SK-N-SH (cell line): ENCODE results near the gene BTG2. TPM values are rescaled to one million over a fixed set of nuclear protein-coding genes. Genes with fewer than 3 reads are reported as not detected.

Source experiments
- CTCF ChIA-PET: fragments of 300-600, 350-600 bp; formaldehyde crosslinking; extraction: SDS; loops from one replicate; lab custom pipeline; 2021; lab: Yijun Ruan, JAX
- POLR2A ChIA-PET: fragments of 350-600 bp; sonication (Branson Sonifier 250); formaldehyde crosslinking; extraction: SDS; loops from one replicate; lab custom pipeline; 2020; ENCODE audit warnings: antibody characterized with exemption, inconsistent platforms; lab: Yijun Ruan, JAX
- DNase-seq: peaks from one replicate; pipeline ENCODE4 v3.0.0; 2012
- H2AFZ ChIP-seq: fragments of 200-600 bp; sonication (generic); 2 replicates; pipeline ENCODE4 v1.8.1; 2016; ENCODE audit warnings: antibody characterized with exemption, mild to moderate bottlenecking, low read depth
- H3F3A ChIP-seq: fragments of 200-600 bp; sonication (generic); replicated peaks from 2 replicates; pipeline ENCODE3; 2016; ENCODE audit warnings: antibody characterized with exemption, mild to moderate bottlenecking; ENCODE audit not compliant: insufficient read depth
- H3K27ac ChIP-seq, 2 experiments: fragments of 200-500 bp in 1 of 2; fragments of 200-600 bp in 1 of 2; sonication (Bioruptor generic) in 1 of 2; sonication (generic), shearing (Covaris generic) in 1 of 2; 2 replicates each; pipeline versions ENCODE4 v1.5.1 to v1.6.1; 2014 to 2016; ENCODE audit warnings: low read depth in 2 of 2, inconsistent platforms in 1 of 2, low read length in 1 of 2, mild to moderate bottlenecking in 1 of 2, mixed read lengths in 1 of 2
- H3K27me3 ChIP-seq: fragments of 200-600 bp; sonication (generic), shearing (Covaris generic); 2 replicates; pipeline ENCODE4 v1.6.1; 2016; ENCODE audit warnings: mixed run types; ENCODE audit not compliant: insufficient read depth
- H3K36me3 ChIP-seq, 2 experiments: fragments of 200-500 bp in 1 of 2; fragments of 200-600 bp in 1 of 2; sonication (Bioruptor generic) in 1 of 2; sonication (generic) in 1 of 2; replicated peaks in 1 of 2; 2 replicates each; pipeline versions ENCODE3 to v1.5.1; 2014 to 2016; ENCODE audit warnings: low read length in 1 of 2, mild to moderate bottlenecking in 1 of 2; ENCODE audit not compliant: insufficient read depth in 2 of 2, control insufficient read depth in 1 of 2
- H3K4me1 ChIP-seq, 2 experiments: fragments of 200-500 bp in 1 of 2; fragments of 200-600 bp in 1 of 2; sonication (Bioruptor generic) in 1 of 2; sonication (generic), shearing (Covaris generic) in 1 of 2; 2 replicates each; pipeline versions ENCODE4 v1.5.1 to v1.6.1; 2014 to 2016; ENCODE audit warnings: low read depth in 1 of 2, low read length in 1 of 2, mixed run types in 1 of 2; ENCODE audit not compliant: insufficient read depth in 2 of 2, control insufficient read depth in 1 of 2
- H3K4me2 ChIP-seq: fragments of 200-600 bp; sonication (generic), shearing (Covaris generic); 2 replicates; pipeline ENCODE4 v1.6.1; 2017; ENCODE audit warnings: mixed run types
- H3K4me3 ChIP-seq, 2 experiments: fragments of 200-500 bp in 1 of 2; fragments of 200-600 bp in 1 of 2; sonication (Bioruptor generic) in 1 of 2; sonication (generic), shearing (Covaris generic) in 1 of 2; 2 replicates each; pipeline versions ENCODE4 v1.5.1 to v1.8.1; 2014 to 2016; ENCODE audit warnings: low read depth in 2 of 2, inconsistent platforms in 1 of 2, low read length in 1 of 2, mild to moderate bottlenecking in 1 of 2, mixed read lengths in 1 of 2, moderate library complexity in 1 of 2
- H3K79me2 ChIP-seq: fragments of 200-600 bp; sonication (generic); 2 replicates; pipeline ENCODE4 v1.8.1; 2017; ENCODE audit warnings: mild to moderate bottlenecking; ENCODE audit not compliant: insufficient read depth
- H3K9ac ChIP-seq: fragments of 200-600 bp; sonication (generic); 2 replicates; pipeline ENCODE4 v1.6.1; 2017; ENCODE audit warnings: mixed run types
- H3K9me2 ChIP-seq: fragments of 200-600 bp; sonication (generic); 2 replicates; pipeline ENCODE4 v1.6.1; 2017; ENCODE audit warnings: mixed run types
- H3K9me3 ChIP-seq: fragments of 200-600 bp; sonication (generic); 2 replicates; pipeline ENCODE4 v1.6.1; 2017; ENCODE audit warnings: mixed run types, mild to moderate bottlenecking, moderate library complexity
- H4K20me1 ChIP-seq: fragments of 200-600 bp; sonication (generic); 2 replicates; pipeline ENCODE4 v1.6.1; 2017; ENCODE audit warnings: mild to moderate bottlenecking, mixed run types; ENCODE audit not compliant: insufficient read depth
- CHD2 ChIP-seq: fragments of 150-350 bp; IDR thresholded peaks from 2 replicates; pipeline ENCODE4 v1.6.1; 2018; ENCODE audit warnings: low read length; ENCODE audit not compliant: partially characterized antibody
- ELF1 ChIP-seq: IDR thresholded peaks from 2 replicates; pipeline ENCODE4 v1.4.0; 2012
- EZH2phosphoT487 ChIP-seq: fragments of 200-600 bp; sonication (generic); IDR thresholded peaks from 2 replicates; pipeline ENCODE4 v1.6.1; 2017; ENCODE audit warnings: low read depth, mixed run types, mild to moderate bottlenecking, antibody characterized with exemption, moderate library complexity, borderline replicate concordance
- FOXJ3 ChIP-seq: sonication (generic); formaldehyde crosslinking; IDR thresholded peaks from 2 replicates; pipeline ENCODE4 v1.5.1; 2020; ENCODE audit warnings: mild to moderate bottlenecking, missing genetic modification reagents
- GABPA ChIP-seq: IDR thresholded peaks from 2 replicates; pipeline ENCODE4 v1.4.0; 2012; ENCODE audit warnings: low read depth, mild to moderate bottlenecking
- MXI1 ChIP-seq: IDR thresholded peaks from 2 replicates; pipeline ENCODE4 v1.6.1; 2012; ENCODE audit warnings: mild to moderate bottlenecking, low read depth, low read length, improper control_type of control experiment
- POLR2AphosphoS5 ChIP-seq: IDR thresholded peaks from 2 replicates; pipeline ENCODE4 v1.6.1; 2012; ENCODE audit warnings: low read depth, low read length
- RAD21 ChIP-seq: IDR thresholded peaks from 2 replicates; pipeline ENCODE4 v1.6.1; 2012; ENCODE audit warnings: mild to moderate bottlenecking, low read length
- RXRA ChIP-seq: IDR thresholded peaks from 2 replicates; pipeline ENCODE4 v1.4.0; 2012; ENCODE audit warnings: low read depth, mild to moderate bottlenecking, borderline replicate concordance
- TAF1 ChIP-seq: IDR thresholded peaks from 2 replicates; pipeline ENCODE4 v1.6.1; 2012; ENCODE audit warnings: low read depth, mild to moderate bottlenecking, low read length, moderate library complexity, borderline replicate concordance
- TCF12 ChIP-seq: IDR thresholded peaks from 2 replicates; pipeline ENCODE4 v1.4.0; 2012
- TEAD4 ChIP-seq: IDR thresholded peaks from 2 replicates; pipeline ENCODE4 v1.4.0; 2012; ENCODE audit warnings: mild to moderate bottlenecking, borderline replicate concordance; ENCODE audit not compliant: insufficient read depth
- YY1 ChIP-seq: IDR thresholded peaks from 2 replicates; pipeline ENCODE4 v1.4.0; 2012; ENCODE audit warnings: low read depth, mild to moderate bottlenecking
- WGBS: methylation state at CpG from one replicate; pipeline ENCODE4 v1.1.6; 2017; ENCODE audit warnings: low lambda C conversion rate; 5-methylcytosine and 5-hydroxymethylcytosine counted together
- polyA plus RNA-seq, 3 experiments: library from polyadenylated mRNA; depleted of rRNA; stranded (reverse); fragments of >200 nt; gene quantifications; 2 replicates each; pipeline ENCODE4 v1.2.3, GENCODE V29; 2012
- TF ChIP-seq, protein P1 (sequence below): IDR thresholded peaks from 2 replicates; pipeline ENCODE4; 2012
- TF ChIP-seq, protein P2 (sequence below): IDR thresholded peaks from 2 replicates; pipeline ENCODE4 v1.4.0; 2012; ENCODE audit warnings: low read depth, borderline replicate concordance
- TF ChIP-seq, protein P3 (sequence below): fragments of 200-600 bp; sonication (generic); IDR thresholded peaks from 2 replicates; pipeline ENCODE4 v1.6.1; 2017; ENCODE audit warnings: antibody characterized with exemption, mild to moderate bottlenecking, moderate library complexity

BTG2 gene
- polyA plus RNA-seq, 1 of the 3 experiments (the other 2 are of a cell fraction) = 26.2 TPM

DNA sequence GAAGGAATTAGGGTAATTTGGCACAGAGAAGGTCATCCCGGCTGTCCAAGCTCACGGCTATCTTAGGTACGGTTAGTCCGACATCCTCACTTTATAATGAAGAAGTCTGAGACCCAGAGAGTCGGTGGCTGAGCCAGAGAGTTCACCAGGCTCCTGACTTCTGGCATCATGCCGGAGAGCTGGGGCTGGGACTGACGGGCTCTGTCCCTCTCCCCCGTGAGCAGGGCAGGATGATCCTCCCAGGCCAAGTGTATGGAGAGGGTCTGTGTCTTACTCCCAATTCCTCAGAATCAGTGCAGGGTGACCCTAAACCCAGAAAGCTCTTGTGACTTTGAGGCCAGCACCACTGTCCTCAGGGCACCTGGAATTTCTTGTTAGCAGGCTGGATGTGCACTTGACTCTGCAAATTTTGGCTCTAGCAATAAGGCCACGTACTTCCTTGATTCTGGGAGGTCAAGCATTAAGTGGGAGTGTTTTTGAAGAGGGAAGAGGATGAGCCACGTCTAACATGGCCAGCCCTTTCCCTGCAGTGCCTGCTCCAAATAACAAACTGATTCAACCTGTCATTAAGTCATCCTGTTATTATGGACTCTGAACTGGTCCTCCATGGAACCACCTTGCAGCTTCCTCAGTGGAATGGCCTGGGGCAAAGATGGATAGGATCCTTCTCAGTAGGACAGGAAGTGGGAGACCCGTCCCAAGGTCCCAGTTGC, 20.8 kb upstream of the BTG2 start:
- 55% methylated on average over 10 of the region's 11 CpGs for WGBS
- ChIA-PET POLR2A (no interaction called here), CTCF (interaction anchor here (1.0 to 31.2 kb wide), 6 partner anchors 13 to 203 kb away, joined by 3 to 817 read pairs (median 10); partner anchors contain the start of gene FMOD)
- H3K27ac ChIP-seq = no peak overlapping the region
- H3K9ac ChIP-seq = no peak overlapping the region
- no peak for DNase-seq
- H3K9me3 ChIP-seq = no peaks in the 10 kb centered on the region
- H3K27me3 ChIP-seq = 0 out of 2 replicates have a peak, but pooled peaks cover 4% of the 10 kb centered on the region
- H3F3A ChIP-seq = no peaks in the 10 kb centered on the region
- no peak overlapping the region for H3K4me3 ChIP-seq
- H3K4me1 ChIP-seq = peaks cover 0 to 23% of the 10 kb centered on the region in 2 experiments; a peak in 1 of 4 replicates
- H2AFZ ChIP-seq = no peak overlapping the region
- H3K4me2 ChIP-seq = no peak overlapping the region
- no peaks in the 10 kb centered on the region for H3K36me3 ChIP-seq
- no peaks in the 10 kb centered on the region for H3K79me2 ChIP-seq
- H3K9me2 ChIP-seq = no peaks in the 10 kb centered on the region
- no peaks in the 10 kb centered on the region for H4K20me1 ChIP-seq
- no peak for TF ChIP-seq MXI1
- TF ChIP-seq, protein P1, sequence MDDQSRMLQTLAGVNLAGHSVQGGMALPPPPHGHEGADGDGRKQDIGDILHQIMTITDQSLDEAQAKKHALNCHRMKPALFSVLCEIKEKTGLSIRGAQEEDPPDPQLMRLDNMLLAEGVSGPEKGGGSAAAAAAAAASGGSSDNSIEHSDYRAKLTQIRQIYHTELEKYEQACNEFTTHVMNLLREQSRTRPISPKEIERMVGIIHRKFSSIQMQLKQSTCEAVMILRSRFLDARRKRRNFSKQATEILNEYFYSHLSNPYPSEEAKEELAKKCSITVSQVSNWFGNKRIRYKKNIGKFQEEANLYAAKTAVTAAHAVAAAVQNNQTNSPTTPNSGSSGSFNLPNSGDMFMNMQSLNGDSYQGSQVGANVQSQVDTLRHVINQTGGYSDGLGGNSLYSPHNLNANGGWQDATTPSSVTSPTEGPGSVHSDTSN = no peak
- no peak for TF ChIP-seq FOXJ3 (CRISPR knock-in tag)
- TF ChIP-seq ELF1 = no peak

DNA sequence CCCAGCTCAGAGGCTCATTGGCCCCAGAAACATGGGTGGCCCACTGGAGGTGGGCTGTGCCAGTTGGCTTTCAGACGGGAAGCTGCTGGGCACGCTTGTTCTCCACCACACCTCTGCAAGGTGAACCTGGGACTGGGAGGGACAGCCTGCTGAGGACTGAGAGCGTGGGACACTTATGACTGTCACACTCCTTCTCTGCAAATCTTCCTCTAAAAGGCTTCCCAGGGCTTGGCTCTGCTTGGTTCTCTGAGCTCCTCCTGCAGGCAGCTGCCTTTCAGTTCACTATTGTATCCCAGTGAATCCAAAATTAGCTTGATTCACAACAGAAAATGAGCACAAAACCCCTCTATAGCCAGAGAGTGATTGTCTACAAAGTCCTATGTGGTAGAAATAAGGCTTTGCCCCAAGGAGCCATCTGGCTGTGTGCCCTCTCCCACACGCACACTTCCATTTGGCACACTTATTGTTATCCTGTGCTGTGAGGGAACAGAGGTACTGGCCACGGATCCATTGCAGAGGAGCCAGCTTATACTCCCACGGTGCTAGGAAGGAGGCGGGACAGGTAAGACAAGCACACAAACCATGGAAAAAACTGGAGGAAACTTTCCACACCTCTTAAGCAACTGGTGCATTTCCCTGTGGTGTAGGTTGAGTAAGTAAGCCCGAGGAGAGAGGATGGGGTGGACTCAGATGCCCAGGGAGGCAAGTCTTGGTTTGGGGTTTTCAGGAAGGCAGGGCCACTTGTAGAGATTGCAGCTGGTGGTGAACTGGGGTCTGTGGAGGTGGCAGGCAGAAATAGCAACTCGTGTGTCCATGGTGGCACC, 18.9 kb upstream of the BTG2 start:
- Histone ChIP-seq H4K20me1 (no peaks in the 10 kb centered on the region), H3K4me3 (no peak overlapping the region), H3K9me2 (no peaks in the 10 kb centered on the region), H3K27me3 (0 out of 2 replicates have a peak, but pooled peaks cover 4% of the 10 kb centered on the region), H3K27ac (no peak overlapping the region), H3K4me2 (no peak overlapping the region), H2AFZ (no peak overlapping the region), H3K9me3 (no peaks in the 10 kb centered on the region), H3K79me2 (no peaks in the 10 kb centered on the region), H3F3A (no peaks in the 10 kb centered on the region)
- POLR2A ChIA-PET = no interaction called here
- no peak for DNase-seq
- CTCF ChIA-PET = interaction anchor here (0.6 to 31.2 kb wide), 7 partner anchors 10 to 199 kb away, joined by 3 to 817 read pairs (median 4); partner anchors contain the start of gene FMOD
- 78% methylated on average over 9 of the region's 9 CpGs for WGBS
- TF ChIP-seq TEAD4 (no peak), EZH2phosphoT487 (no peak), FOXJ3 (CRISPR knock-in tag) (no peak), TAF1 (no peak), CHD2 (no peak), ELF1 (no peak), MXI1 (no peak), TCF12 (no peak), POLR2AphosphoS5 (no peak), RXRA (no peak), YY1 (no peak), RAD21 (no peak), GABPA (no peak)
- TF ChIP-seq, protein P2, sequence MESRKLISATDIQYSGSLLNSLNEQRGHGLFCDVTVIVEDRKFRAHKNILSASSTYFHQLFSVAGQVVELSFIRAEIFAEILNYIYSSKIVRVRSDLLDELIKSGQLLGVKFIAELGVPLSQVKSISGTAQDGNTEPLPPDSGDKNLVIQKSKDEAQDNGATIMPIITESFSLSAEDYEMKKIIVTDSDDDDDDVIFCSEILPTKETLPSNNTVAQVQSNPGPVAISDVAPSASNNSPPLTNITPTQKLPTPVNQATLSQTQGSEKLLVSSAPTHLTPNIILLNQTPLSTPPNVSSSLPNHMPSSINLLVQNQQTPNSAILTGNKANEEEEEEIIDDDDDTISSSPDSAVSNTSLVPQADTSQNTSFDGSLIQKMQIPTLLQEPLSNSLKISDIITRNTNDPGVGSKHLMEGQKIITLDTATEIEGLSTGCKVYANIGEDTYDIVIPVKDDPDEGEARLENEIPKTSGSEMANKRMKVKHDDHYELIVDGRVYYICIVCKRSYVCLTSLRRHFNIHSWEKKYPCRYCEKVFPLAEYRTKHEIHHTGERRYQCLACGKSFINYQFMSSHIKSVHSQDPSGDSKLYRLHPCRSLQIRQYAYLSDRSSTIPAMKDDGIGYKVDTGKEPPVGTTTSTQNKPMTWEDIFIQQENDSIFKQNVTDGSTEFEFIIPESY = no peak
- TF ChIP-seq, protein P3, sequence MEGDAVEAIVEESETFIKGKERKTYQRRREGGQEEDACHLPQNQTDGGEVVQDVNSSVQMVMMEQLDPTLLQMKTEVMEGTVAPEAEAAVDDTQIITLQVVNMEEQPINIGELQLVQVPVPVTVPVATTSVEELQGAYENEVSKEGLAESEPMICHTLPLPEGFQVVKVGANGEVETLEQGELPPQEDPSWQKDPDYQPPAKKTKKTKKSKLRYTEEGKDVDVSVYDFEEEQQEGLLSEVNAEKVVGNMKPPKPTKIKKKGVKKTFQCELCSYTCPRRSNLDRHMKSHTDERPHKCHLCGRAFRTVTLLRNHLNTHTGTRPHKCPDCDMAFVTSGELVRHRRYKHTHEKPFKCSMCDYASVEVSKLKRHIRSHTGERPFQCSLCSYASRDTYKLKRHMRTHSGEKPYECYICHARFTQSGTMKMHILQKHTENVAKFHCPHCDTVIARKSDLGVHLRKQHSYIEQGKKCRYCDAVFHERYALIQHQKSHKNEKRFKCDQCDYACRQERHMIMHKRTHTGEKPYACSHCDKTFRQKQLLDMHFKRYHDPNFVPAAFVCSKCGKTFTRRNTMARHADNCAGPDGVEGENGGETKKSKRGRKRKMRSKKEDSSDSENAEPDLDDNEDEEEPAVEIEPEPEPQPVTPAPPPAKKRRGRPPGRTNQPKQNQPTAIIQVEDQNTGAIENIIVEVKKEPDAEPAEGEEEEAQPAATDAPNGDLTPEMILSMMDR = no peak
- TF ChIP-seq, all 33 proteins: peak for 0
- Histone ChIP-seq H3K36me3 (no peaks in the 10 kb centered on the region), H3K9ac (no peak overlapping the region), H3K4me1 (peaks cover 0 to 42% of the 10 kb centered on the region in 2 experiments; a peak in 1 of 4 replicates)
